ENCODE data around the gene DDX52.

DNA sequence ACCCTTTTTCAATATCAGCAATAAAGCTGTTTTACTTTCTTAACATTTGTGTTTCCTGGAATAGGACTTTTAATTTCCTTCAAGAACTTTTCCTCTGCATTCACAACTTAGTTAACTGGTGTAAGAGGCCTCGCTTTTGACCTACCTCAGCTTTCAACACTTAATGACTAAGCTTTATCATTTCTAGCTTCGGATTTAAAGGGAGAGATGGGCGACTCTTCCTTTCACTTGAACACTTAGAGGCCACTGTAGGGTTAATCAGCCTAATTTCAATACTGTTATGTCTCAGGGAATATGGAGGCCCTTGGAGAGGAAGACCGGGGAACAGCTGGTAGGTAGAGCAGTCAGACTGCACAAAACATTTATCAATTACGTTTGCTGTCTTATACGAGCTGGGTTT lies 38.7 kb downstream of the DDX52 start:
- no peak for TF ChIP-seq YY1 (IDR thresholded peaks at IDR 0.05; ENCODE audit: low read depth)
- TF ChIP-seq TEAD4 (IDR thresholded peaks at IDR 0.05): no peak
- no peak for TF ChIP-seq TAF1 (IDR thresholded peaks at IDR 0.05; ENCODE audit: low read depth)
- no peak for TF ChIP-seq EP300 (IDR thresholded peaks at IDR 0.05; ENCODE audit: borderline replicate concordance)
- no peak for TF ChIP-seq CEBPB (IDR thresholded peaks at IDR 0.05)
- TF ChIP-seq, protein P1, sequence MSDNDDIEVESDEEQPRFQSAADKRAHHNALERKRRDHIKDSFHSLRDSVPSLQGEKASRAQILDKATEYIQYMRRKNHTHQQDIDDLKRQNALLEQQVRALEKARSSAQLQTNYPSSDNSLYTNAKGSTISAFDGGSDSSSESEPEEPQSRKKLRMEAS (IDR thresholded peaks at IDR 0.05): no peak
- TF ChIP-seq, protein P2, sequence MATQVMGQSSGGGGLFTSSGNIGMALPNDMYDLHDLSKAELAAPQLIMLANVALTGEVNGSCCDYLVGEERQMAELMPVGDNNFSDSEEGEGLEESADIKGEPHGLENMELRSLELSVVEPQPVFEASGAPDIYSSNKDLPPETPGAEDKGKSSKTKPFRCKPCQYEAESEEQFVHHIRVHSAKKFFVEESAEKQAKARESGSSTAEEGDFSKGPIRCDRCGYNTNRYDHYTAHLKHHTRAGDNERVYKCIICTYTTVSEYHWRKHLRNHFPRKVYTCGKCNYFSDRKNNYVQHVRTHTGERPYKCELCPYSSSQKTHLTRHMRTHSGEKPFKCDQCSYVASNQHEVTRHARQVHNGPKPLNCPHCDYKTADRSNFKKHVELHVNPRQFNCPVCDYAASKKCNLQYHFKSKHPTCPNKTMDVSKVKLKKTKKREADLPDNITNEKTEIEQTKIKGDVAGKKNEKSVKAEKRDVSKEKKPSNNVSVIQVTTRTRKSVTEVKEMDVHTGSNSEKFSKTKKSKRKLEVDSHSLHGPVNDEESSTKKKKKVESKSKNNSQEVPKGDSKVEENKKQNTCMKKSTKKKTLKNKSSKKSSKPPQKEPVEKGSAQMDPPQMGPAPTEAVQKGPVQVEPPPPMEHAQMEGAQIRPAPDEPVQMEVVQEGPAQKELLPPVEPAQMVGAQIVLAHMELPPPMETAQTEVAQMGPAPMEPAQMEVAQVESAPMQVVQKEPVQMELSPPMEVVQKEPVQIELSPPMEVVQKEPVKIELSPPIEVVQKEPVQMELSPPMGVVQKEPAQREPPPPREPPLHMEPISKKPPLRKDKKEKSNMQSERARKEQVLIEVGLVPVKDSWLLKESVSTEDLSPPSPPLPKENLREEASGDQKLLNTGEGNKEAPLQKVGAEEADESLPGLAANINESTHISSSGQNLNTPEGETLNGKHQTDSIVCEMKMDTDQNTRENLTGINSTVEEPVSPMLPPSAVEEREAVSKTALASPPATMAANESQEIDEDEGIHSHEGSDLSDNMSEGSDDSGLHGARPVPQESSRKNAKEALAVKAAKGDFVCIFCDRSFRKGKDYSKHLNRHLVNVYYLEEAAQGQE (IDR thresholded peaks at IDR 0.05; ENCODE audit: low read depth): no peak
- no peak for TF ChIP-seq EGR1 (IDR thresholded peaks at IDR 0.05)
- no peak for TF ChIP-seq RAD21 (IDR thresholded peaks at IDR 0.05; ENCODE audit: low read depth)
- no peak for TF ChIP-seq TCF12 (IDR thresholded peaks at IDR 0.05; ENCODE audit: low read depth)

Data from Ishikawa (cell line).